Measurements from ENCODE around the gene RASA3.

- TF ChIP-seq RAD21 (IDR thresholded peaks at IDR 0.05; ENCODE audit: low read length) (no peak), CTCF (conservative IDR thresholded peaks at IDR 0.05; ENCODE audit: low read depth, low read length) (no peak)
These were observed 94.2 kb downstream of the RASA3 start for GRCh38 chr13:114038211-114038613.

Data from IMR-90 (cell line).